Right lobe of liver (tissue), 6 donors: Measurements from ENCODE around the gene TSFM. TPM values are rescaled to one million over a fixed set of nuclear protein-coding genes. Genes with fewer than 3 reads are reported as not detected.

Experiments
- ATAC-seq, 4 donors: fragments of 200-7000 bp; cut with Tn5 transposase; one replicate each; pipeline ENCODE4 v1.9.1; 2020; ENCODE audit warnings: mild to moderate bottlenecking in 4 of 4, moderate library complexity in 4 of 4
- DNase-seq, 3 donors: peaks; one replicate each; pipeline ENCODE4 v3.0.0-alpha.2; 2020
- H3K27ac ChIP-seq, 3 donors: fragments of 200-600 bp; one replicate each; pipeline ENCODE4 v1.8.0; 2022
- H3K27me3 ChIP-seq, 2 donors: fragments of 200-600 bp; one replicate each; pipeline ENCODE4 v1.8.0; 2022
- H3K36me3 ChIP-seq, 4 donors: fragments of 200-600 bp; sonication (generic) in 1 of 4; one replicate each; pipeline versions ENCODE4 v1.5.1 to v1.8.0; 2017 to 2022; ENCODE audit warnings: control low read depth in 1 of 4
- H3K4me1 ChIP-seq, 4 donors: fragments of 200-600 bp; sonication (generic) in 1 of 4; one replicate each; pipeline versions ENCODE4 v1.5.1 to v1.8.0; 2017 to 2022; ENCODE audit warnings: control low read depth in 1 of 4
- H3K4me3 ChIP-seq, 3 donors: fragments of 200-600 bp; one replicate each; pipeline ENCODE4 v1.8.0; 2022
- H3K9me3 ChIP-seq, 4 donors: fragments of 200-600 bp; sonication (generic) in 1 of 4; one replicate each; pipeline versions ENCODE4 v1.5.1 to v1.8.0; 2017 to 2022; ENCODE audit warnings: control low read depth in 1 of 4
- POLR2A ChIP-seq: fragments of 450-650 bp; IDR thresholded peaks from one replicate; pipeline ENCODE4 v1.6.1; 2017; ENCODE audit warnings: antibody characterized with exemption, mild to moderate bottlenecking
- WGBS: methylation state at CpG from one replicate; pipeline ENCODE4 v1.1.6; 2018; ENCODE audit warnings: low coverage, low lambda C conversion rate; ENCODE audit not compliant: insufficient coverage; ENCODE audit errors: missing lambda C conversion rate; 5-methylcytosine and 5-hydroxymethylcytosine counted together
- intact Hi-C, 2 donors: fragments of 100-400 bp; cut with DNase I; formaldehyde crosslinking; loops; one replicate each; pipeline versions ENCODE4 v1.11.2 to v1.14.1; 2022
- total RNA-seq, 6 experiments: library from RNA; depleted of rRNA in 2 of 6; stranded (reverse); fragments of >200 nt in 2 of 6; fragmentation: NEBNext Ultra II Directional in 3 of 6; extraction: Animal tissue kit (Norgen Biotek cat#: 25700) in 3 of 6; gene quantifications; one replicate each; pipeline versions ENCODE4 v1.1.0 to v1.2.4, GENCODE V29; 2016 to 2023
- TF ChIP-seq, protein P1 (sequence below), 4 donors: fragments of 200-600 bp in 3 of 4; fragments of 450-650 bp in 1 of 4; IDR thresholded peaks; one replicate each; pipeline versions ENCODE4 v1.5.1 to v1.8.0; 2016 to 2022; ENCODE audit warnings: antibody characterized with exemption in 4 of 4, mild to moderate bottlenecking in 2 of 4
- donor health status: DM: no; HTN: yes; CAD: no.
- donor health status: DM: no; HTN: no; CAD: no.
- donor health status: DM: no; HTN: no; CAD: no.
- donor health status: DM: no; HTN: yes; CAD: no.
- donor health status: DM: no; HTN: yes; CAD: no.

The TSFM gene
- total RNA-seq, 6 experiments from 2014 or later, result 25.6 to 40.2 (median 30.9) TPM

DNA sequence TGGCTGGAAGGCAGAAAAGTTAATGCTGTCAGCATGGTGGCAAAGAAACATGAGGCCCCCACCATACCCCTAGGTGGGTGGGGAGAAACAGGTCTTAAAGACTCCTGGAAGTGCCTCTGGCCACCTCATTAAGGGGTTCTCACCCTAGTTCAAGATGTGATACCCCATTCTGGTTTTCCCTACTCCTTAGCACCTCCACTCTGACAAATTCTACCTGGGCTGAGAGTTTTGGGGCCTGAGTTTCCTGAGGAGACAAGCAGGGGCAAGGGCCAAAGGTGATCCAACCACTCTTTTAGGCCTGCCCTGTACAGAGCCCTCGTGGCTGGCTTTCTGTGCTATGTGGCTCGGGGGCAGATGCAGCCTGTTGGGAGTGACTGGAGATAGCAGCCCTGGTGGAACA, 43.8 kb downstream of the TSFM start:
- TF ChIP-seq POLR2A, result no peak
- TF ChIP-seq, protein P1, sequence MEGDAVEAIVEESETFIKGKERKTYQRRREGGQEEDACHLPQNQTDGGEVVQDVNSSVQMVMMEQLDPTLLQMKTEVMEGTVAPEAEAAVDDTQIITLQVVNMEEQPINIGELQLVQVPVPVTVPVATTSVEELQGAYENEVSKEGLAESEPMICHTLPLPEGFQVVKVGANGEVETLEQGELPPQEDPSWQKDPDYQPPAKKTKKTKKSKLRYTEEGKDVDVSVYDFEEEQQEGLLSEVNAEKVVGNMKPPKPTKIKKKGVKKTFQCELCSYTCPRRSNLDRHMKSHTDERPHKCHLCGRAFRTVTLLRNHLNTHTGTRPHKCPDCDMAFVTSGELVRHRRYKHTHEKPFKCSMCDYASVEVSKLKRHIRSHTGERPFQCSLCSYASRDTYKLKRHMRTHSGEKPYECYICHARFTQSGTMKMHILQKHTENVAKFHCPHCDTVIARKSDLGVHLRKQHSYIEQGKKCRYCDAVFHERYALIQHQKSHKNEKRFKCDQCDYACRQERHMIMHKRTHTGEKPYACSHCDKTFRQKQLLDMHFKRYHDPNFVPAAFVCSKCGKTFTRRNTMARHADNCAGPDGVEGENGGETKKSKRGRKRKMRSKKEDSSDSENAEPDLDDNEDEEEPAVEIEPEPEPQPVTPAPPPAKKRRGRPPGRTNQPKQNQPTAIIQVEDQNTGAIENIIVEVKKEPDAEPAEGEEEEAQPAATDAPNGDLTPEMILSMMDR (IDR thresholded peaks at IDR 0.05), result no peak
- no peaks in the 10 kb centered on the region for H3K9me3 ChIP-seq
- no peaks in the 10 kb centered on the region for H3K27me3 ChIP-seq
- peaks cover 13 to 78% (median 62%) of the 10 kb centered on the region in 4 donors for H3K36me3 ChIP-seq
- no peak overlapping the region for H3K27ac ChIP-seq
- H3K4me1 ChIP-seq, result peaks cover 0 to 13% (median 5%) of the 10 kb centered on the region in 4 donors
- ATAC-seq (no peak), DNase-seq (no peak)
- no peak overlapping the region for H3K4me3 ChIP-seq
- WGBS, result no CpG with 5 or more reads among the region's 2 CpGs
- intact Hi-C loops, result no loop called here

DNA sequence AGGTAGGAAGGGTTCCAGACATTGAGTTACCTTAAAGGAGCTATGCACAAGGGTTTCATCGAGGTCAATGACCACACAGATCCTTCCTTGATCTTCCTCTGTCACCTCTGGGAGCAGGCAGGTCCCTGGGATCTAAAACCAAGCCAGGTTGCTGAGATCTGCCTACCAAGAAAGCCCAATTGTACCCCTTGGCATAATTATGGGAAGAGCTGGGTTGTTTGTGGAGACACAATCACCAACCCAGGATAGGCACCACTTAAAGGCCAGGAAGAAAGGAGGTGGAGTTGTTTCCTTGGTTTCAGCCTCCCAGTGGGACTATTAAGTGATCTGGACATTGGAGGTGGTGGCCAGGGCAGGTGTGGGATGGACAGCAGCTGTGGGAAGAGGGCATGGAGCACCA, 44.4 kb downstream of the TSFM start:
- Histone ChIP-seq H3K4me1 (peaks cover 0 to 15% (median 4%) of the 10 kb centered on the region in 4 donors), H3K36me3 (peaks cover 13 to 75% (median 61%) of the 10 kb centered on the region in 4 donors), H3K27me3 (no peaks in the 10 kb centered on the region), H3K27ac (no peak overlapping the region), H3K4me3 (no peak overlapping the region), H3K9me3 (no peaks in the 10 kb centered on the region)
- DNase-seq (no peak), ATAC-seq (no peak)
- 50% methylated on average over 1 of the region's 1 CpG for WGBS
- intact Hi-C loops, result no loop called here
- TF ChIP-seq, protein P1 (IDR thresholded peaks at IDR 0.05), result no peak
- TF ChIP-seq POLR2A, result no peak

DNA sequence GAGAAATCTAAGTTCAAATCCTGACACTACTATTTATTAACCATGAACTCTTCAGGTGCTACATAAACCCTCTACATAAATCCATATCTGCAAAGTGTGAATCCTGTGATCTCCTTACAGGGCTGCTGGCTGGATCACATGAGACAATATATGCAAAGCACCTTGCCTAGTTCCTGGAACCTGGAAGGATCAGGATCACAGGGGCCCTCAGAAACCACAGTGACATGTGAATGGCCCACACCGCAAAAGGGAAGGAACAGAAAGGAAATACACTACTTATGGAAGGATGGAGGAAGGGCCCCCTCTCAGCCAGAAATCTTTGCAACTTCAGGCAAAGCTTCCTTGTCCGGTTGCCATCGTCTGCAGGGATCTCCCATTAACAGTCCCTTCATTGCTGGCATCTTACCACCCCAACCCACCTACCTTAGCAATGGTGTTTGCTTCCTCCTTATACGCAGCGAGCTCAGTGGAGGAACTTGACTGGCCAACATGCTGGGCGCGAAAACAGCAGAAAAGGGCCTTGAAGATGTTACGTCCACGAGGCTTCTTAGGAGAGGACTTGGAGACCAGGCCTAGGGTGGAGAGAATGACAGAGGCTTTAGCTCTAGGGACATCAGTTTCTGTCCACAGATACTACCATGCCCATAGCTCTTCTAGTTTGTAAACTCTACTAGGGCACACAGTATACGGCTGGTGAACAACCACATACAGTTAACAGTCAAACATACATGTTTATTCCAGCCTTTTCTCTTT, 46.6 kb downstream of the TSFM start:
- H3K27me3 ChIP-seq, result no peaks in the 10 kb centered on the region

DNA sequence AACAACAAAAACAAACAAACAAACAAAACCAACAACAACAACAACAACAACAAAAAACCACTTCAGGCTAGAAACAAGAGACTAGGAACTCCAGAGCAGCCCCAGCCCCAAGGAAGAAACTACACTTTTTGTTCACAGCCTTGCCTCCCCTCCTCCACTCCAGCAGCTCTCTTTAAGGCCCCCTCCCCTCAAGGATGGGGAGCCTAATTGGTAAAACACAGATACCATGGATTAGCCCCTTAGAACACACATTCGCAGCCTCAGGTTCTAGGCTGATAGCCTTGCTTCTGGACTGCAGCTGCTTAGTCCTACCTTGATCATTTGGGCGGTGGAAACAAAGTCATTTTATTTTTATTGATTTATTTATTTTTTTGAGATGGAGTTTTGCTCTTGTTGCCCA, 47.8 kb downstream of the TSFM start:
- ATAC-seq (no peak), DNase-seq (no peak)
- intact Hi-C loops, result loop anchor here (5.0 kb wide), 2 partner anchors 72 to 77 kb away; no protein-coding TSS in a partner anchor
- Histone ChIP-seq H3K9me3 (no peaks in the 10 kb centered on the region), H3K36me3 (peaks cover 7 to 41% (median 31%) of the 10 kb centered on the region in 4 donors), H3K27me3 (no peaks in the 10 kb centered on the region), H3K27ac (no peak overlapping the region), H3K4me3 (no peak overlapping the region), H3K4me1 (peaks cover 0 to 43% (median 13%) of the 10 kb centered on the region in 4 donors)
- 79% methylated on average over 2 of the region's 2 CpGs for WGBS
- TF ChIP-seq, protein P1 (IDR thresholded peaks at IDR 0.05), result no peak
- TF ChIP-seq POLR2A, result no peak

More for the DNA sequence above, 46.6 kb downstream of the TSFM start:
- Histone ChIP-seq H3K9me3 (no peaks in the 10 kb centered on the region), H3K4me1 (peaks cover 0 to 32% (median 6%) of the 10 kb centered on the region in 4 donors), H3K27ac (no peak overlapping the region), H3K4me3 (no peak overlapping the region), H3K36me3 (peaks cover 13 to 53% (median 40%) of the 10 kb centered on the region in 4 donors)
- ATAC-seq (no peak), DNase-seq (no peak)
- intact Hi-C loops, result no loop called here
- no peak for TF ChIP-seq POLR2A
- TF ChIP-seq, protein P1 (IDR thresholded peaks at IDR 0.05), result no peak
- 56% methylated on average over 9 of the region's 10 CpGs for WGBS
